BLaER1 treated with 17β-estradiol and CSF1 and Interleukin-3, amounts not matched to agents 10 nM and 100 nM (cell line): ENCODE data around the gene CNIH1.

Source experiments
- H3K27ac ChIP-seq, 11 experiments: shearing (Covaris generic); formaldehyde crosslinking; 2 replicates each; pipeline ENCODE4 v1.8.1; 2022
- H3K27me3 ChIP-seq, 11 experiments: shearing (Covaris generic); formaldehyde crosslinking; 2 replicates each; pipeline ENCODE4 v1.8.1; 2022
- H3K36me3 ChIP-seq, 11 experiments: shearing (Covaris generic); formaldehyde crosslinking; 2 replicates each; pipeline ENCODE4 v1.8.1; 2022
- H3K4me1 ChIP-seq, 10 experiments: shearing (Covaris generic); formaldehyde crosslinking; 2 replicates each; pipeline ENCODE4 v1.8.1; 2022
- H3K4me2 ChIP-seq, 11 experiments: shearing (Covaris generic); formaldehyde crosslinking; 2 replicates each; pipeline ENCODE4 v1.8.1; 2022
- H3K4me3 ChIP-seq, 10 experiments: shearing (Covaris generic); formaldehyde crosslinking; 2 replicates each; pipeline ENCODE4 v1.8.1; 2022
- H3K9ac ChIP-seq, 11 experiments: shearing (Covaris generic); formaldehyde crosslinking; 2 replicates each; pipeline ENCODE4 v1.8.1; 2022
- H3K9me3 ChIP-seq, 11 experiments: shearing (Covaris generic); formaldehyde crosslinking; replicated peaks in 1 of 11; 2 replicates each; pipeline ENCODE4 v1.8.1; 2022
- H4K20me1 ChIP-seq, 11 experiments: shearing (Covaris generic); formaldehyde crosslinking; 2 replicates each; pipeline ENCODE4 v1.8.1; 2022
- Cebpa-rat ChIP-seq, 11 experiments: shearing (Covaris generic); IDR thresholded peaks; 2 replicates each; pipeline ENCODE4 v1.8.1; 2022

Gene CNIH1

DNA sequence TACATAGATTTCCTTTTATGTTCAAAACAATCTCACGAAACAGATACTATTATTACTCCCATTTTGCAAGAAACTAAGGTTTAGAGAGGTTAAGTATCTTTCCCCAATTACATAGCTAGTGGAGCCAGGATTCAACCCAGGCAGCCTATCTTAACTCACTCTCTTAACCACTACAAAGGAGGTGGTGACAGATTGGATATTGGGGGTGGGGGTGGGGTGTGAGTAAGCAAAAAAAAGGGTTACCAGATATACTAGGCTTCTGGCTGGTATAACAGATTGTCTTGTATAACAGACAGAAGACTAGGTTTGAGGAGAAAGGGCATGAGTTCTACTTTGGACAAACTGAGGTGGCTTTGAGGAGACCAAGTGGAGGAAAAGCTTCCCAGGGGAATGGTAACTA is 45.5 kb upstream of the CNIH1 start:
- H3K27ac ChIP-seq, result peak overlapping the region in 2 of 11 experiments; percentile 34 to 97; a peak in 6 of 22 replicates
- peaks cover 19 to 55% (median 31%) of the 10 kb centered on the region in 11 experiments for H3K36me3 ChIP-seq
- H3K27me3 ChIP-seq, result no peaks in the 10 kb centered on the region
- H3K4me1 ChIP-seq, result peaks cover 33 to 82% (median 49%) of the 10 kb centered on the region in 10 experiments
- H3K9ac ChIP-seq, result peak overlapping the region in 2 of 11 experiments; percentile 46 to 58; a peak in 4 of 22 replicates
- H3K4me3 ChIP-seq, result peak overlapping the region in 5 of 10 experiments; percentile 80 to 96 (median 88); a peak in 6 of 20 replicates
- peak overlapping the region; percentile 75 to 95 (median 85) for H3K4me2 ChIP-seq
- peaks cover 0 to 62% (median 51%) of the 10 kb centered on the region in 11 experiments; a peak in 14 of 22 replicates for H4K20me1 ChIP-seq
- TF ChIP-seq Cebpa-rat (IDR thresholded peaks at IDR 0.05), result no peak
- H3K9me3 ChIP-seq, result peaks cover 0 to 16% (median 0%) of the 10 kb centered on the region in 11 experiments; a peak in 7 of 22 replicates

DNA sequence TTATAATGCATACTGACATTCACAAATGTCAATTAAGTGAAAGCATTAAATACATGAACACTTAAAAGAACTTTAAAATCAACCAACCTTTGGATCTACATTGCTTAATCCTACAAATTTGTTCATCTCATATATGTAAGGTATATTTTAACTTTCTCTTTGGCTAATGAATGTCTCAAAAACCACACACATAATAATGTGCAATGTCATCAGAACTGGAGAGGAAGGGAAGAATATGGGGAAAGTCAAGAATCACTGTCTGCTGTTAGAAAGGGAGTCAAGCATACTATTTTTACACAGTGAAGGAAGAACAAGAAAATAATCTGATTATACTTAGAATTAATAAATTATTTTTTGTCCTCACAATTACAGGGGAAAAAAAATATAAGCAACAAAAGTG is 42.7 kb upstream of the CNIH1 start:
- Histone ChIP-seq H3K9me3 (peaks cover 0 to 16% (median 0%) of the 10 kb centered on the region in 11 experiments; a peak in 7 of 22 replicates), H3K9ac (no peak overlapping the region), H3K4me3 (no peak overlapping the region), H3K4me1 (peaks cover 25 to 81% (median 36%) of the 10 kb centered on the region in 10 experiments), H4K20me1 (peaks cover 0 to 83% (median 65%) of the 10 kb centered on the region in 11 experiments; a peak in 16 of 22 replicates), H3K27ac (peak overlapping the region in 6 of 11 experiments; percentile 16 to 58 (median 34); a peak in 8 of 22 replicates), H3K4me2 (peak overlapping the region in 10 of 11 experiments; percentile 8 to 83 (median 49); a peak in 15 of 22 replicates), H3K36me3 (peaks cover 47 to 83% (median 57%) of the 10 kb centered on the region in 11 experiments), H3K27me3 (no peaks in the 10 kb centered on the region)
- no peak for TF ChIP-seq Cebpa-rat (IDR thresholded peaks at IDR 0.05)

DNA sequence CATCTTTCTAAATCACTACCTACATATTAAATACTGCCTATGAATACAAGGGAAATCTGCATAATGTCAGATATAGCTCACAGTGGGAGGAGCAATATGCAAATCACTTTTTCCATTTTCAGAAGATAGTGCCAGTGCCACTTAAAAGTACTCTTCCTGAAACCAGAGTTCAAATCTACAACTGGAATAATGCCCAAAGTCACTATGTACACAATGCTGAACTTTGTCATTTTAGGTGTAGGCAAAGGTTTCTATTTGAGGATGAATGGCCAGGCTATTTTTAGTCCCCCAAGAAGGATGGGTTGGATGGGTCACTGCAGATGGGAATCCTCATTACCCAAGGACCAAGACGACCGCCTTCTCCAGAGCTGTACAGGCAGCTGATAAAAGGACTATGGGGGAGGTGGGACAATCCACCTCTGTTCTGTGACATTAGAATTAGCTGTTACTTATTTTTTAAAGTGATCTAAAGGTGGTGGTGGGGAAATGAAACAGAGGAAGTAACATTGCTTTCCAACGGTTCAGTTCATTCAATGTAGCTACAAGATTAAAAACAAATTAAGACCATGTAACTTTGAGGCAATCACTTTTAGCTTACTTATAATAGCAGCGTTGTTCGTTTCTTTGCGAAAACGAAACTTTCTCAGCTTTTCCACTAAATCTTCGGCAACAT is 42.0 kb upstream of the CNIH1 start:
- Histone ChIP-seq H3K27me3 (no peaks in the 10 kb centered on the region), H3K4me3 (no peak overlapping the region), H3K9ac (no peak overlapping the region; a peak in 1 of 22 replicates), H3K36me3 (peaks cover 53 to 90% (median 64%) of the 10 kb centered on the region in 11 experiments), H3K4me1 (peaks cover 25 to 83% (median 36%) of the 10 kb centered on the region in 10 experiments), H4K20me1 (peaks cover 0 to 90% (median 65%) of the 10 kb centered on the region in 11 experiments; a peak in 16 of 22 replicates), H3K4me2 (peak overlapping the region; percentile 11 to 83 (median 38); a peak in 19 of 22 replicates), H3K27ac (peak overlapping the region in 6 of 11 experiments; percentile 16 to 58 (median 34); a peak in 8 of 22 replicates), H3K9me3 (peaks cover 0 to 16% (median 0%) of the 10 kb centered on the region in 11 experiments; a peak in 7 of 22 replicates)
- no peak for TF ChIP-seq Cebpa-rat (IDR thresholded peaks at IDR 0.05)

DNA sequence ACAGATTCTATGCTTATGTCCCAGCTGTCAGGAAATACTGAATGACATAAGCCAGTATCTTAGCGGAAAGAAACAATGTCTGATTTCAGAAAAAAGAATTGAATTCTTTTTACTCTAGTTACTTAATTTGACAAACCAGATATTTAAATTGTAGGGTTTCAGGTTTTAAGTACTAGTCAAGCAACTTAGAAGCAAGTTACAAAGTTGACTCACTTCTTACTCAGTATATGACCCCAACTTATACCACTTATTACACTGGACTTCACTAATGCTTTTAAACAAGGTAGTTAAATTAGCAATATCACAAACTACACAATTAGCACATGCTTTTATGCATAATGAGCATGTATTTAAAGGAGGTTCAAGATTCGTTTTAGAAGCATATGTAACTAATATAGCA is 40.5 kb upstream of the CNIH1 start:
- no peaks in the 10 kb centered on the region for H3K27me3 ChIP-seq
- no peak overlapping the region for H3K9ac ChIP-seq
- no peak overlapping the region for H3K4me3 ChIP-seq
- peaks cover 60 to 96% (median 70%) of the 10 kb centered on the region in 11 experiments for H3K36me3 ChIP-seq
- H3K4me2 ChIP-seq, result peak overlapping the region in 2 of 11 experiments; percentile 76 to 83; a peak in 1 of 22 replicates
- no peak for TF ChIP-seq Cebpa-rat (IDR thresholded peaks at IDR 0.05)
- H3K9me3 ChIP-seq, result peaks cover 0 to 7% (median 0%) of the 10 kb centered on the region in 11 experiments; a peak in 4 of 22 replicates
- H3K27ac ChIP-seq, result no peak overlapping the region
- peaks cover 0 to 82% (median 56%) of the 10 kb centered on the region in 11 experiments; a peak in 16 of 22 replicates for H4K20me1 ChIP-seq
- peaks cover 14 to 72% (median 23%) of the 10 kb centered on the region in 10 experiments for H3K4me1 ChIP-seq

DNA sequence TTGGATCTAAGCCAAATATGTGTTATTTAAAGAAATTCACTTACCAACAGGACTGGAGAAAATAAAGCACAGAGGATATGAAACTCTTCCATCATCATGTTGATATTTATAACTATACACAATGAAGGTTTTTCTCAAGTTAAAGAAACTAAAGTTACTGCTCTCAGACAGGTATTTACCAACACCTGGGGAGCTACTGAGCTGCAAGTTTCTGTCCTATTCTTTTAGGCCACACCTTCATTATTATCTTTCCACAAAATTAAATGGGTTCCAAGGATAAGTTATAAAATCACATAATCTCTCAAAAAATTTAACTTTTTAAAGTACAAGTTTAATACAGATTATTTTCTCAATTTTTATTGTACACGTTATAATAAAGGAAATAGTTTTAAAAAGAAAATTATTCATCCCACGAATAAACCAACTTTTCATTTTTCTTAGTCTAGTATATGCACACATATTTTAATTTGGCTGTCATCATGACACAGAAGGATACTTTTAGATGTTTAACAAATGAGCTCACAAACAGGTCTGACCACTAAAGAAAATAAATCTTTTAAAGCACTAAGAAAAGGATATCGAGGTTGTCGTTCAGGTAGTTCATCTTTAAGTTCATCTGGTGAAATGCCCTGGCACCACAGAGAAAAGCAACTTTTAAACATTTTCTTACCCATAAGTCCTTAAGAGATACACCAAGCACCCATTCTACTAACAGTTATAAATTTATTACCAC is 39.8 kb upstream of the CNIH1 start:
- Histone ChIP-seq H3K9ac (no peak overlapping the region), H3K4me1 (peaks cover 12 to 65% (median 20%) of the 10 kb centered on the region in 10 experiments), H3K27me3 (no peaks in the 10 kb centered on the region), H4K20me1 (peaks cover 0 to 89% (median 49%) of the 10 kb centered on the region in 11 experiments; a peak in 16 of 22 replicates), H3K36me3 (peaks cover 64 to 96% (median 75%) of the 10 kb centered on the region in 11 experiments), H3K27ac (no peak overlapping the region), H3K4me3 (no peak overlapping the region), H3K9me3 (peaks cover 0 to 7% (median 0%) of the 10 kb centered on the region in 11 experiments; a peak in 3 of 22 replicates), H3K4me2 (peak overlapping the region in 1 of 11 experiments; percentile 11; a peak in 1 of 22 replicates)
- TF ChIP-seq Cebpa-rat (IDR thresholded peaks at IDR 0.05), result no peak

DNA sequence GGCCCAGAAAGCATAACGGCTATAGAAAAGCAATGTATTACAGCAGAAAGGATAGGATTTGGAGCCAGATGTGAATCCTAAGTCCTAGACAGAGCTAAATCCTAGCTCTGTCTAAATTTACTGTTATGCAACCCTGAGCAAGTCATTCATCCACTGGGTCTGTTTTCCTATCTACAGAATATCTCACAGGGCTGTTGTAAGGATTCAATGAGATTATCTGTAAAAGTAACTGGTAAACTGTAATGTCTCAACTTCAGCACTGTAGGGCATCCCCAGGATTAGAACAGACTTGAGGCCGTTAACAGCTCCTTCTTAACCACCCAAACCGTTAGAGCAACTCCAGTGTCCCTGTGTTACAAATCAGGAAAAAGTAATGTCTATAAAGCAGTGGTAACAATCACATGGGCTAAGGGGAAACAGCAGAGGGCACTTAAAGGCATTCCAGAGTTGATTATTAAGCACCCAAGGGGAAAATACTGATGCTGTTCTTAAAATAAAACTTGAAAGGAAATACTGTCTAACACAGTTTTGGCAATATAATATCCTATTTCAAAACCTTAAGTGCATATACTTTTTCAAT is 37.6 kb upstream of the CNIH1 start:
- Histone ChIP-seq H3K9me3 (no peaks in the 10 kb centered on the region), H3K36me3 (peaks cover 75 to 100% (median 95%) of the 10 kb centered on the region in 11 experiments)

DNA sequence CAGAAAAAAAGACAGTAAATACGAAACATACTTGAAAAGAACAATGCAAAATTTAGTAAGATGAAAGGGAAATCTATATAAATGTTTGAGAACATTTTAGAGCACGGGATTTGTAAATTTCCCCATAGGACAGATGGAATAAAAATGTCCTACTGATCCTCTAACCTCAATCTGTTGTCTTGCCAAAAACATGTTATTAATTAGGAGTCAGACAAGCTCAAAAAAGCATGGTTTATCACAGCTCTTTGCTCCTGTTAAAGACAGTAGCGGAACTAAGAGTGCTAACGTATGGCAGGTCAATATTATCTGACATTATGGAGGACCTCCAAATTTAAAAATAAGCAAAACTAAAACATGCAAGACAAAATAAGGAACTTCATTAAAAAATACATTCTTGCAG is 34.7 kb upstream of the CNIH1 start:
- Histone ChIP-seq H3K9me3 (no peaks in the 10 kb centered on the region), H3K4me3 (no peak overlapping the region), H3K27me3 (no peaks in the 10 kb centered on the region), H3K27ac (no peak overlapping the region), H3K36me3 (peaks cover 62 to 100% (median 88%) of the 10 kb centered on the region in 11 experiments; a peak in 21 of 22 replicates), H4K20me1 (peaks cover 0 to 66% (median 5%) of the 10 kb centered on the region in 11 experiments; a peak in 10 of 22 replicates), H3K4me1 (peaks cover 0 to 16% (median 0%) of the 10 kb centered on the region in 10 experiments; a peak in 5 of 20 replicates), H3K4me2 (no peak overlapping the region), H3K9ac (no peak overlapping the region)
- TF ChIP-seq Cebpa-rat (IDR thresholded peaks at IDR 0.05), result no peak

More for the DNA sequence above, 37.6 kb upstream of the CNIH1 start:
- no peak overlapping the region for H3K4me3 ChIP-seq
- H3K27ac ChIP-seq, result no peak overlapping the region
- no peak for TF ChIP-seq Cebpa-rat (IDR thresholded peaks at IDR 0.05)
- H4K20me1 ChIP-seq, result peaks cover 0 to 89% (median 26%) of the 10 kb centered on the region in 11 experiments; a peak in 15 of 22 replicates
- no peaks in the 10 kb centered on the region for H3K27me3 ChIP-seq
- H3K4me2 ChIP-seq, result no peak overlapping the region
- H3K9ac ChIP-seq, result peak overlapping the region in 1 of 11 experiments; percentile 37; a peak in 1 of 22 replicates
- peaks cover 8 to 43% (median 9%) of the 10 kb centered on the region in 10 experiments for H3K4me1 ChIP-seq

DNA sequence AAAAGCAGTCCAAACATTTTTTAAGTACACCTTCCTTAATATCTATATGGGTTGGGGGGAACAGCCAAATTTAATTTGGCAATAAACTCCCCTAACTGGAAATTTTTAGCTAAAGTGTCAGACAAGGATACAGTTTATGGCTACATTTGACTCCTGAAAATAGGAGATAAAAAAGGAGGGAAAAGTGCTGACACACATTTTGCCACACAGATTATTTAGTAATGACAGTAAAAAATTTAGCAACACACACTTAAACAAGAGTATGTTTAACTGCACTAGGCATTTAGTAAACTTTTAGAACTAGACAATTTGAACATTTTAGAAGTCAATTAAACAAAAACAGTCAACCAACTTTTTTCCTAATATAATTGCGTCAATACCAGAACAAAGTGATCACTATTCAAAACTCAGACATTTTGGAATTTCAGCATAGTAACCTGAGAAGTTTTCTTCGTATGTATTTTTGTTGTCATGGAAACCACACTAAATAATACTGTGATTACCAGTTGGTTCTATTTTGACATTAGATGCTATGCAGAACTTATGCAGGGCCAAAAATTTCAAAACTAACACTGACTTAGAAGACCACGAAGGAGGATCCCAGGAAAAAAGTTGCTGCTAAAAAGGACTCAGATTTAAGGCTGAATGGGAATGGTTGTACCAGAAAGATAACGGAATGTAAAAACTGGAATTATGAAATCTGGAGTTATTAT is 34.2 kb upstream of the CNIH1 start:
- H3K36me3 ChIP-seq, result peaks cover 57 to 100% (median 82%) of the 10 kb centered on the region in 11 experiments; a peak in 21 of 22 replicates
- H3K4me1 ChIP-seq, result peaks cover 0 to 10% (median 0%) of the 10 kb centered on the region in 10 experiments; a peak in 1 of 20 replicates
- H3K9ac ChIP-seq, result no peak overlapping the region
- H3K4me3 ChIP-seq, result no peak overlapping the region
- H3K27ac ChIP-seq, result no peak overlapping the region
- H4K20me1 ChIP-seq, result peaks cover 0 to 60% (median 4%) of the 10 kb centered on the region in 11 experiments; a peak in 7 of 22 replicates
- no peak overlapping the region for H3K4me2 ChIP-seq
- TF ChIP-seq Cebpa-rat (IDR thresholded peaks at IDR 0.05), result no peak
- H3K9me3 ChIP-seq, result no peaks in the 10 kb centered on the region
- H3K27me3 ChIP-seq, result no peaks in the 10 kb centered on the region
